WTC11 (cell line): ENCODE data around the gene FBLN2.

Source experiments
- ATF3 ChIP-seq: sonication (generic); formaldehyde crosslinking; conservative IDR thresholded peaks from 2 replicates; pipeline ENCODE4 v1.8.1; 2022; ENCODE audit warnings: mild to moderate bottlenecking, missing genetic modification reagents
- CTCF ChIP-seq: fragments of 200-600 bp; IDR thresholded peaks from 2 replicates; pipeline ENCODE4 v1.8.0; 2022; ENCODE audit warnings: antibody characterized with exemption
- ESRRA ChIP-seq: sonication (generic); formaldehyde crosslinking; IDR thresholded peaks from 2 replicates; pipeline ENCODE4 v1.8.1; 2022; ENCODE audit warnings: mild to moderate bottlenecking, missing genetic modification reagents, borderline replicate concordance
- MXD4 ChIP-seq: fragments of 250-450 bp; sonication (Bioruptor Pico); IDR thresholded peaks from 2 replicates; pipeline ENCODE4 v1.8.0; 2021; ENCODE audit warnings: mild to moderate bottlenecking, moderate library complexity, borderline replicate concordance
- NFYB ChIP-seq: sonication (generic); formaldehyde crosslinking; conservative IDR thresholded peaks from 2 replicates; pipeline ENCODE4 v1.8.0; 2022; ENCODE audit warnings: low read depth, missing genetic modification reagents
- PREB ChIP-seq: sonication (generic); formaldehyde crosslinking; IDR thresholded peaks from 2 replicates; pipeline ENCODE4 v1.8.1; 2022; ENCODE audit warnings: mild to moderate bottlenecking, missing genetic modification reagents, moderate library complexity, borderline replicate concordance
- SMAD3 ChIP-seq: sonication (generic); formaldehyde crosslinking; IDR thresholded peaks from 2 replicates; pipeline ENCODE4 v1.8.0; 2022; ENCODE audit warnings: missing genetic modification reagents, mild to moderate bottlenecking, borderline replicate concordance
- SP1 ChIP-seq: sonication (generic); formaldehyde crosslinking; conservative IDR thresholded peaks from 2 replicates; pipeline ENCODE4 v1.8.1; 2022; ENCODE audit warnings: missing genetic modification reagents
- ZBTB21 ChIP-seq: sonication (generic); formaldehyde crosslinking; IDR thresholded peaks from 2 replicates; pipeline ENCODE4 v1.8.1; 2023; ENCODE audit warnings: mild to moderate bottlenecking, missing genetic modification reagents, borderline replicate concordance
- TF ChIP-seq, protein P1 (sequence below): sonication (generic); formaldehyde crosslinking; IDR thresholded peaks from 2 replicates; pipeline ENCODE4 v1.8.0; 2022; ENCODE audit warnings: mild to moderate bottlenecking, missing genetic modification reagents
- TF ChIP-seq, protein P2 (sequence below): sonication (generic); formaldehyde crosslinking; IDR thresholded peaks from 2 replicates; pipeline ENCODE4 v1.8.1; 2023; ENCODE audit warnings: mild to moderate bottlenecking, moderate library complexity, missing genetic modification reagents
- TF ChIP-seq, protein P3 (sequence below): sonication (generic); formaldehyde crosslinking; IDR thresholded peaks from 2 replicates; pipeline ENCODE4 v1.8.1; 2023; ENCODE audit warnings: mild to moderate bottlenecking, missing genetic modification reagents

DNA sequence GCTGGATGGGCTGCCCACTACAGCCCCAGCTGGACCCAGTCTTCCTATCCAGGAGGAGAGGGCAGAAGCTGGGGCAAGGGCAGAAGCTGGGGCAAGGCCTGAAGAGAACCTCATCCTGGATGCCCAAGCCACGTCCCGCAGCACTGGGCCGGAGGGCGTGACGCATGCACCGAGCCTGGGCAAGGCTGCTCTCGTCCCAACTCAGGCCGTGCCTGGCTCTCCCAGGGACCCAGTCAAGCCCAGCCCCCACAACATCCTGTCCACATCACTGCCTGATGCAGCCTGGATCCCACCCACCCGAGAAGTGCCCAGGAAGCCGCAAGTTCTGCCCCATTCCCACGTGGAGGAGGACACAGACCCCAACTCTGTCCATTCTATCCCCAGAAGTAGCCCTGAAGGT, 22.3 kb downstream of the FBLN2 start:
- TF ChIP-seq, protein P1, sequence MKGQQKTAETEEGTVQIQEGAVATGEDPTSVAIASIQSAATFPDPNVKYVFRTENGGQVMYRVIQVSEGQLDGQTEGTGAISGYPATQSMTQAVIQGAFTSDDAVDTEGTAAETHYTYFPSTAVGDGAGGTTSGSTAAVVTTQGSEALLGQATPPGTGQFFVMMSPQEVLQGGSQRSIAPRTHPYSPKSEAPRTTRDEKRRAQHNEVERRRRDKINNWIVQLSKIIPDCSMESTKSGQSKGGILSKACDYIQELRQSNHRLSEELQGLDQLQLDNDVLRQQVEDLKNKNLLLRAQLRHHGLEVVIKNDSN (CRISPR knock-in tag), result no peak
- TF ChIP-seq ZBTB21 (CRISPR knock-in tag) (no peak), CTCF (no peak), PREB (no peak), SMAD3 (CRISPR knock-in tag) (no peak), ATF3 (CRISPR knock-in tag) (no peak), ESRRA (no peak), SP1 (CRISPR knock-in tag) (no peak), MXD4 (CRISPR knock-in tag) (no peak), NFYB (no peak)
- TF ChIP-seq, protein P2, sequence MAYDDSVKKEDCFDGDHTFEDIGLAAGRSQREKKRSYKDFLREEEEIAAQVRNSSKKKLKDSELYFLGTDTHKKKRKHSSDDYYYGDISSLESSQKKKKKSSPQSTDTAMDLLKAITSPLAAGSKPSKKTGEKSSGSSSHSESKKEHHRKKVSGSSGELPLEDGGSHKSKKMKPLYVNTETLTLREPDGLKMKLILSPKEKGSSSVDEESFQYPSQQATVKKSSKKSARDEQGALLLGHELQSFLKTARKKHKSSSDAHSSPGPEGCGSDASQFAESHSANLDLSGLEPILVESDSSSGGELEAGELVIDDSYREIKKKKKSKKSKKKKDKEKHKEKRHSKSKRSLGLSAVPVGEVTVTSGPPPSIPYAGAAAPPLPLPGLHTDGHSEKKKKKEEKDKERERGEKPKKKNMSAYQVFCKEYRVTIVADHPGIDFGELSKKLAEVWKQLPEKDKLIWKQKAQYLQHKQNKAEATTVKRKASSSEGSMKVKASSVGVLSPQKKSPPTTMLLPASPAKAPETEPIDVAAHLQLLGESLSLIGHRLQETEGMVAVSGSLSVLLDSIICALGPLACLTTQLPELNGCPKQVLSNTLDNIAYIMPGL (CRISPR knock-in tag), result no peak
- TF ChIP-seq, protein P3, sequence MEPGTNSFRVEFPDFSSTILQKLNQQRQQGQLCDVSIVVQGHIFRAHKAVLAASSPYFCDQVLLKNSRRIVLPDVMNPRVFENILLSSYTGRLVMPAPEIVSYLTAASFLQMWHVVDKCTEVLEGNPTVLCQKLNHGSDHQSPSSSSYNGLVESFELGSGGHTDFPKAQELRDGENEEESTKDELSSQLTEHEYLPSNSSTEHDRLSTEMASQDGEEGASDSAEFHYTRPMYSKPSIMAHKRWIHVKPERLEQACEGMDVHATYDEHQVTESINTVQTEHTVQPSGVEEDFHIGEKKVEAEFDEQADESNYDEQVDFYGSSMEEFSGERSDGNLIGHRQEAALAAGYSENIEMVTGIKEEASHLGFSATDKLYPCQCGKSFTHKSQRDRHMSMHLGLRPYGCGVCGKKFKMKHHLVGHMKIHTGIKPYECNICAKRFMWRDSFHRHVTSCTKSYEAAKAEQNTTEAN (CRISPR knock-in tag), result no peak
